GM21723 (cell line): ENCODE results near the gene FAM210A.
"Not testable (repeated sequence)": the region's sequence is repeated elsewhere in the genome, so short reads cannot be mapped to it uniquely, and the experiment has no call there.

Source experiments
- ATAC-seq: cut with Tn5 transposase; IDR thresholded peaks from one replicate; pipeline ENCODE4 v1.9.1; 2021; ENCODE audit warnings: mild to moderate bottlenecking, moderate library complexity; ENCODE audit not compliant: unreplicated experiment

FAM210A gene

GRCh38 chr18:13710414-13710831 lies 15.9 kb downstream of the FAM210A start:
- no peak for ATAC-seq

DNA sequence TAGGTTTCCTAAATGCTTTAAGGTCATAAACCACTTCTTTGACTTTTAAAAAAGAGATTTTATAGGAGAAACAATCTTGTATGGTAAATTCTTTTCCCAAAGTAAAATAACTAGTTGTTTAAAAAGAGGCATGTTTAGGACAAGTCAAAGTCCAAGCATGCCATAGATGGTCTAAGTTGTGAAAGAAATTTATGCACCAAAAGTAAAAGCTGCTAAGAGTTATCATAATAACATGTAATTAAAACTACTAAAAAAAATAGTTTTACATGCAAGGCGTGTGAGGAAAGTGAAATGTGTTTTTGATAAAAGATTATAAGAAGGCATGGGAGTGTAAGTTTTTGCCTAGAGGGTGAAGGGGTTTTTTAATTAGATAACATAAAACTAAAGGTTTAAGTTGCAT lies 22.5 kb downstream of the FAM210A start:
- ATAC-seq, result no peak

GRCh38 chr18:13700153-13700552 lies 26.2 kb downstream of the FAM210A start:
- no peak for ATAC-seq

DNA sequence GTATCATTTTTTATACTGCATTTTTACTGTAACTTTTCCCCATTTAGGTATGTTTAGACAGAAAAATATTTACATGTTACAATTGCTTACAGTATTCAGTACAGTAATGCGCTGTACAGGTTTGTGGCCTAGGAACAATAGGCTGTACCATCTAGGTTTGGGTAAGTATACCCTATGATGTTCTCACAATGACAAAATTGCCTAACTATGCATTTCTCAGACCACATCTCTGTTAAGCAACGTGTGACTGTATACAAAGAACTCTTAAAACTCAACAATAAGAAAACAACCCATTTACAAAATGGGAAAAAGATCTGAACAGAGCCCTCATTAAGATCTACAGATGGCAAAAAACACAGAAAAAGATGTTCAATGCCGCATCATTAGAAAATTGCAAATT lies 29.4 kb downstream of the FAM210A start:
- no peak for ATAC-seq

DNA sequence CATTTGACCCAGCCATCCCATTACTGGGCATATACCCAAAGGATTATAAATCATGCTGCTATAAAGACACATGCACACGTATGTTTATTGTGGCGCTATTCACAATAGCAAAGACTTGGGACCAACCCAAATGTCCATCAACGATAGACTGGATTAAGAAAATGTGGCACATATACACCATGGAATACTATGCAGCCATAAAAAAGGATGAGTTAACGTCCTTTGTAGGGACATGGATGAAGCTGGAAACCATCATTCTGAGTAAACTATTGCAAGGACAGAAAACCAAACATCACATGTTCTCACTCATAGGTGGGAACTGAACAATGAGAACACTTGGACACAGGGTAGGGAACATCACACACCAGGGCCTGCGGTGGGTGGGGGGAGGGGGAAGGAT lies 31.0 kb downstream of the FAM210A start:
- ATAC-seq, result not testable (repeated sequence)

DNA sequence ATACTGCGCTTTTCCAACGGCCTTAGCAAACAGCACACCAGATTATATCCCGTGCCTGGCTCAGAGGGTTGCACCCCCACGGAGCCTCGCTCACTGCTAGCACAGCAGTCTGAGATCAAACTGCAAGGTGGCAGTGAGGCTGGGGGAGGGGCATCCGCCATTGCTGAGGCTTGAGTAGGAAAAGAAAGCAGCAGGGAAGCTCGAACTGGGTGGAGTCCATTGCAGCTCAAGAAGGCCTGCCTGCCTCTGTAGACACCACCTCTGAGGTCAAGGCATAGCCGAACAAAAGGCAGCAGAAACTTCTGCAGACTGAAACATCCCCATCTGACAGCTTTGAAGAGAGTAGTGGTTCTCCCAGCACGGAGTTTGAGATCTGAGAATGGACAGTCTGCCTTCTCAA lies 36.3 kb downstream of the FAM210A start:
- not testable (repeated sequence) for ATAC-seq

DNA sequence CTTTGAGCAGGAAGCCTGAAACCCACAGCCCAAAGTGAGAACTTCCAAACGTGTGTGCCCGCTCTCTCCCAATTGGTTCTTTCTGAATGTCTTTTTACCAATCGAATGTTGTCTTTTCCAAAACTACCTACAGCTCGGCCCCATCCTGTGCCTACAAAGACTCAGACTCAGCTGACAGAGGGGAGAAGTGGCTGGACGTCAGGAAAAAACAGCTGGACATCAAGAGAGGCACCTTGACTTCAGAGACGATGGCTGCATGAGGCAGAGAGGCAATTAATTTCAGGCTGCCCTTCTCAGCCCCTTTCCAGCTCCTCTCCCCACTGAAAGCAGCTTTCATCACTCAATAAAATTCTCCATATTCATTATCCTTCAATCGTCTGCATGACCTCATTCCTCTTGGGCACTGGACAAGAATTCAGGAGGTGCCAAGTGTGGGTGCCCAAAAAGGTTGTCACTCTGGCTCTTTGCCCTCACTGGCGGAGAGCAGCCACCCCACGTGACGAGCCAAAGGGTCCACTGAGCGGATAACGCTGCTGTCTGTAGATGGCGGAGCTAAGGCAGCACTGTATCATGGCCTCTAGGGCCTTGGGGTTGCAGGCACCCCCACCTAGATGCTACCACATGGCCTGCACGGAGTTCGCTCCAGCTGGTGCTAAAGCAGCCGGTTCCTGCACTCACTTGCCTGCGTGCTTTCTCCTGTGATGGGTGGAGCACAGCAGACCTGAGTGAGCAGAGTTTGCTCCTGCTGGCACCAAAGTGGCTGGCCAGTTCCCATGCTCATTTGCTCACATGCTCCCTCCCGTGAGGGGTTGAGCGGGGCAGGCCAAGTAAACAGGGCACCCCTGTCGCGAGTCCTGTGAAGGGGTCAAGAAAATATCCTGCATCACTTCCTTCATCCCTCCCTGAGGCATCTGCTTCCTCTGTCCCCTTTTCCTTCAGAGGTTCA lies 37.9 kb downstream of the FAM210A start:
- no peak for ATAC-seq

DNA sequence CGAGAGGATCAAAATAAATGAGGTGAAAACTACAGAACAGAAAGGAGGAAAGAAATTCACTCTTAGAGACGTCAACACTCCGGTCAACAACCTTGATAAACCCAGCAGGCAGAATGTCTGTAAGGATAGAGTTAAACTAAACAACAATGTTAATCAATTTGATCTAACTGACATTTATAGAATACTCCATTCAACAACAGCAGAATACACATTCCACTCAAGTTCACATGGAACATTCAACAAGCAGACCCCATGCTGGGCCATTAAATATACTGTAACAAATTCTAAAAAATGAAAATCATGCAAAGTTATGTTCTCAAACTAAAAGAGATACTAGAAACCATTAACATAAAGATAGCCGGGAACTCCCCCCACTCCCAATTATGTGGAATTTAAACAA lies 41.8 kb downstream of the FAM210A start:
- ATAC-seq, result no peak

DNA sequence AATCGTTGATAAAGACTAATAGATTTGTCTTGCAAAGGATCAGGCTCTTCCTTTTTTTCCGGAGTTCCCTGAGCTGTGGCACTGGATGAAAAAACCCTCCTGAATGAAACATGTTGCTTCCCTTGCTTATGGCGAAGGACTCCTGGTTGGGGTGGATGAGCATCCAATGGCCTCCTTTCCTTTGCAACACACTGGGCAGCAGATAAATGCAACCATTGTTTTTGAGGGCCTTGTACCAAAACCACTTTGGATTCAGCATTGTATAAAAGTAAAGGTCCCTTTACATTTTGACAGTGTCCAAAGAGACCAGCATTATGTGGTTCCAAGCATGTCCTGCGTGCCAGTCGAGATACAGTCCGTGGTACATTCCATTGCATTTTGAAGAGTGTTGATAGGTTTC lies 44.7 kb downstream of the FAM210A start:
- ATAC-seq, result no peak

GRCh38 chr18:13680612-13681011 lies 45.7 kb downstream of the FAM210A start:
- ATAC-seq, result peak; percentile 59

DNA sequence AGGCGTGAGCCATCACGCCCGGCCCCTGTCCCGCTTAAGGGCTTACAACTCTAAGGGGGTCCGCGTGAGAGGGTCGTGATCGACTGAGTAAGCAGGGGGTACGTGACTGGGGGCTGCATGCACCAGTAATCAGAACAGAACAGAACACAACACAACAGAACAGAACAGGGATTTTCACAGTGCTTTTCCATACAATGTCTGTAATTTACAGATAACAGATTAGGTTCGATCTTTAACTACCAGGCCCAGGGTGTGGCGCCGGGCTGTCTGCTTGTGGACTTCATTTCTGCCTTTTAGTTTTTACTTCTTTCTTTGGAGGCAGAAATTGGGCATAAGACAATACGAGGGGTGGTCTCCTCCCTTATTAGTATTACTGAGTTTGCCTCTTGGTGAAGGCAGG lies 49.0 kb downstream of the FAM210A start:
- not testable (repeated sequence) for ATAC-seq

- ATAC-seq, result no peak
Observed at GRCh38 chr18:13676471-13676870, 49.9 kb downstream of the FAM210A start.

- ATAC-seq, result no peak
Observed at GRCh38 chr18:13672657-13673056, 53.7 kb downstream of the FAM210A start.

DNA sequence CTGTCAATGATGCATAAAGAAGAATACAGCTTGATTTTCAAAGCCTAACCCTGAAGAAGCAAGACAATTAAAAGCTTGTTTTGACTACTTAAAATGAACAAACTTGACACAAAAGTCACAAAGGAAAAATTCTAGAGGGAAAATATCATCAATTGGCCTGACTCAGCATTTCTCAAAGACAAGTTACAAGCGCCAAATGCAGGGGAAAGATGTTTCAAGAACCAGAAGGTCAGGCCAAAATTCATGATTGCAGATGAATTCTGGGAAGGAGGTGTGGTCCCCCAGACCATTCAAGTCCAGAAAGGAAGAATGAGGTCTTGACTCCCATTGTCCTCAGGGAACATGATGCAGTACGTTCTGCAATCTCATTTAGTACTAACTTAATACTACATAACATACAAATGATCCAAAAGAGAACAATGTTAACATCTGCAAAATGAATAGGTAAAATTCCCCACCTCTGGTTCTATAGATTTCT lies 64.5 kb downstream of the FAM210A start:
- ATAC-seq, result no peak

- no peak for ATAC-seq
Observed at GRCh38 chr18:13661051-13661778, 65.1 kb downstream of the FAM210A start.

DNA sequence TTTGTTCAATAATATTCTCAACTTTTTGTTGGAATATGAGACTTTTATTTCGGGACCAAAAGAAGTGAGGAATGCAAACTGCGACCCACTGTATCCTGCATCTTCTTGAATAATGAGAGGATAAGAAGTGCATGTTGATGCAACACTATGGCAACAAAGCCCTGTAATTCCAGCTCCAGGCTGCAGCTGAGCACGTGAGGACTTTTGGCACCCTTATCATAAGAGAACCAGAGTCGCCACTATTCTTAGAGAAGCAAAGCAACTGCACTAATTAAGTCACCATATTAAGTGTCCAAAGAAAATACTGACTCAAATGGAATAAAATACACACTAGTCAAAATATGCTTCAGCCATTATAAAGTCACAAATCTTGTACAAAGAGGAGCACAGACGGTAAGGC lies 65.8 kb downstream of the FAM210A start:
- ATAC-seq, result no peak

DNA sequence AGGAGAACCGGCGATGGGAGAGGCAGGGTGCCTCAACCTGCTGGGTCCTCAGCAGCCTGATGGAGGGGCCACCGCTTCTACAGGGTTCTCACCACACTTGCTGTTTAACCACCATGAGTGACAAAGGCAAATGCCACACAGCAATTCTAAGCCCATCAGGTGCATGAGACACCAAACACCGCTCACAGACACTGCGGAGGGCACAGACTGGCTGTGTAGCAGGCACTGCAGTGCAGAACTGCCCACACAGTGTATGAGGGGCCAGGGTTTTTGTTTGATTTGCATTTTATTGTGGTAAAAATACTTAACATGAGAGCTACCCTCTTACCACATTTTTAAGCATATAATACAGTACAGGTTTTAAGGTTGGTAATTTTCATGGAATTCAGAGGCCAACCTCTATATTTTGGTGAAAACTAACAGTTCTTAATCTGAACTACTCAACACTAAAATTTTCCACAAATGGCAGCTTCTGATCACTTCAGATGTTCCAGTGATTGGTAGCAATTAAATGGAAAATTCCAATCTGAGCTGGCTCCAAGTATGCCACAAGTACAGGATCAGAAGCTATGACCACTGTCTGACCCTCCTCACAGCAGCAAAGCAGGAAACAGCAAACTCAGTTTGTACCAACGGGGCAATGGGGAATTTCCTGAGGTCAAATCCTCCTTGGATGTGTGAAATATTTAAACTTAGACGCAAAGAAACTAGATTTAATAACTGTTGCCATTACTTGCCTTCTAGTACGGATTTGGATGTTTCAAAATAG lies 67.7 kb downstream of the FAM210A start:
- no peak for ATAC-seq

DNA sequence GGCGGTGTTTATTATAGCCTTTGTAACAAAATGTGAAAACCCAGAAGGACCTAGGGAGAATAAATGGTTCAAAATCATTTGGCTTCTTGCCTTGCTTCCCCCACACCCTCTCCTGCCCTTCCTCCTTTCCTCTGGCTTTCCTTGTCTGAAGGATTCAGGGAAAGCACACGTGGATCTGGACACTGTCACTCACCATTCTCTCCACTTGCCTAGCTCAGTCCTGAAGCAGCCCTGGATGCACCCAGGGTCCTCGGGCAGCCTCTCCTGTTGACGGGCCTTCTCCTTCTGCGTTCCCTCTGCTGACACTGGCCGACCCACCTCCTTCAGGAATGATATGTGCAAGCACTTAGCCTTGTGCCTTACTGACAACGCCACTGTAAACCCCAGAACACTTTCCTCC lies 68.4 kb downstream of the FAM210A start:
- no peak for ATAC-seq

GRCh38 chr18:13653746-13654433 lies 72.5 kb downstream of the FAM210A start:
- ATAC-seq, result no peak
